SK-N-SH (cell line): ENCODE data around the gene PROSER1. TPM values are rescaled to one million over a fixed set of nuclear protein-coding genes. Genes with fewer than 3 reads are reported as not detected.

Experiments used
- CTCF ChIA-PET: fragments of 300-600, 350-600 bp; formaldehyde crosslinking; extraction: SDS; loops from one replicate; lab custom pipeline; 2021; lab: Yijun Ruan, JAX
- POLR2A ChIA-PET: fragments of 350-600 bp; sonication (Branson Sonifier 250); formaldehyde crosslinking; extraction: SDS; loops from one replicate; lab custom pipeline; 2020; ENCODE audit warnings: antibody characterized with exemption, inconsistent platforms; lab: Yijun Ruan, JAX
- DNase-seq: peaks from one replicate; pipeline ENCODE4 v3.0.0; 2012
- H2AFZ ChIP-seq: fragments of 200-600 bp; sonication (generic); 2 replicates; pipeline ENCODE4 v1.8.1; 2016; ENCODE audit warnings: antibody characterized with exemption, mild to moderate bottlenecking, low read depth
- H3F3A ChIP-seq: fragments of 200-600 bp; sonication (generic); replicated peaks from 2 replicates; pipeline ENCODE3; 2016; ENCODE audit warnings: antibody characterized with exemption, mild to moderate bottlenecking; ENCODE audit not compliant: insufficient read depth
- H3K27ac ChIP-seq, 2 experiments: fragments of 200-500 bp in 1 of 2; fragments of 200-600 bp in 1 of 2; sonication (Bioruptor generic) in 1 of 2; sonication (generic), shearing (Covaris generic) in 1 of 2; 2 replicates each; pipeline versions ENCODE4 v1.5.1 to v1.6.1; 2014 to 2016; ENCODE audit warnings: low read depth in 2 of 2, inconsistent platforms in 1 of 2, low read length in 1 of 2, mild to moderate bottlenecking in 1 of 2, mixed read lengths in 1 of 2
- H3K27me3 ChIP-seq: fragments of 200-600 bp; sonication (generic), shearing (Covaris generic); 2 replicates; pipeline ENCODE4 v1.6.1; 2016; ENCODE audit warnings: mixed run types; ENCODE audit not compliant: insufficient read depth
- H3K36me3 ChIP-seq, 2 experiments: fragments of 200-500 bp in 1 of 2; fragments of 200-600 bp in 1 of 2; sonication (Bioruptor generic) in 1 of 2; sonication (generic) in 1 of 2; replicated peaks in 1 of 2; 2 replicates each; pipeline versions ENCODE3 to v1.5.1; 2014 to 2016; ENCODE audit warnings: low read length in 1 of 2, mild to moderate bottlenecking in 1 of 2; ENCODE audit not compliant: insufficient read depth in 2 of 2, control insufficient read depth in 1 of 2
- H3K4me1 ChIP-seq, 2 experiments: fragments of 200-500 bp in 1 of 2; fragments of 200-600 bp in 1 of 2; sonication (Bioruptor generic) in 1 of 2; sonication (generic), shearing (Covaris generic) in 1 of 2; 2 replicates each; pipeline versions ENCODE4 v1.5.1 to v1.6.1; 2014 to 2016; ENCODE audit warnings: low read depth in 1 of 2, low read length in 1 of 2, mixed run types in 1 of 2; ENCODE audit not compliant: insufficient read depth in 2 of 2, control insufficient read depth in 1 of 2
- H3K4me2 ChIP-seq: fragments of 200-600 bp; sonication (generic), shearing (Covaris generic); 2 replicates; pipeline ENCODE4 v1.6.1; 2017; ENCODE audit warnings: mixed run types
- H3K4me3 ChIP-seq, 2 experiments: fragments of 200-500 bp in 1 of 2; fragments of 200-600 bp in 1 of 2; sonication (Bioruptor generic) in 1 of 2; sonication (generic), shearing (Covaris generic) in 1 of 2; 2 replicates each; pipeline versions ENCODE4 v1.5.1 to v1.8.1; 2014 to 2016; ENCODE audit warnings: low read depth in 2 of 2, inconsistent platforms in 1 of 2, low read length in 1 of 2, mild to moderate bottlenecking in 1 of 2, mixed read lengths in 1 of 2, moderate library complexity in 1 of 2
- H3K79me2 ChIP-seq: fragments of 200-600 bp; sonication (generic); 2 replicates; pipeline ENCODE4 v1.8.1; 2017; ENCODE audit warnings: mild to moderate bottlenecking; ENCODE audit not compliant: insufficient read depth
- H3K9ac ChIP-seq: fragments of 200-600 bp; sonication (generic); 2 replicates; pipeline ENCODE4 v1.6.1; 2017; ENCODE audit warnings: mixed run types
- H3K9me2 ChIP-seq: fragments of 200-600 bp; sonication (generic); 2 replicates; pipeline ENCODE4 v1.6.1; 2017; ENCODE audit warnings: mixed run types
- H3K9me3 ChIP-seq: fragments of 200-600 bp; sonication (generic); 2 replicates; pipeline ENCODE4 v1.6.1; 2017; ENCODE audit warnings: mixed run types, mild to moderate bottlenecking, moderate library complexity
- H4K20me1 ChIP-seq: fragments of 200-600 bp; sonication (generic); 2 replicates; pipeline ENCODE4 v1.6.1; 2017; ENCODE audit warnings: mild to moderate bottlenecking, mixed run types; ENCODE audit not compliant: insufficient read depth
- CHD2 ChIP-seq: fragments of 150-350 bp; IDR thresholded peaks from 2 replicates; pipeline ENCODE4 v1.6.1; 2018; ENCODE audit warnings: low read length; ENCODE audit not compliant: partially characterized antibody
- ELF1 ChIP-seq: IDR thresholded peaks from 2 replicates; pipeline ENCODE4 v1.4.0; 2012
- EZH2phosphoT487 ChIP-seq: fragments of 200-600 bp; sonication (generic); IDR thresholded peaks from 2 replicates; pipeline ENCODE4 v1.6.1; 2017; ENCODE audit warnings: low read depth, mixed run types, mild to moderate bottlenecking, antibody characterized with exemption, moderate library complexity, borderline replicate concordance
- FOSL2 ChIP-seq: IDR thresholded peaks from 2 replicates; pipeline ENCODE4 v1.4.0; 2012; ENCODE audit warnings: low read depth, mild to moderate bottlenecking, moderate library complexity, borderline replicate concordance
- FOXJ3 ChIP-seq: sonication (generic); formaldehyde crosslinking; IDR thresholded peaks from 2 replicates; pipeline ENCODE4 v1.5.1; 2020; ENCODE audit warnings: mild to moderate bottlenecking, missing genetic modification reagents
- FOXM1 ChIP-seq: IDR thresholded peaks from 2 replicates; pipeline ENCODE4 v1.4.0; 2012; ENCODE audit warnings: low read depth, mild to moderate bottlenecking
- GABPA ChIP-seq: IDR thresholded peaks from 2 replicates; pipeline ENCODE4 v1.4.0; 2012; ENCODE audit warnings: low read depth, mild to moderate bottlenecking
- GATA2 ChIP-seq: sonication (generic); formaldehyde crosslinking; IDR thresholded peaks from 2 replicates; pipeline ENCODE4 v1.5.0; 2020; ENCODE audit warnings: mild to moderate bottlenecking, missing genetic modification reagents
- IRF3 ChIP-seq: fragments of 150-350 bp; IDR thresholded peaks from 2 replicates; pipeline ENCODE4 v1.6.1; 2016; ENCODE audit warnings: mild to moderate bottlenecking, low read depth, low read length
- JUND ChIP-seq: IDR thresholded peaks from 2 replicates; pipeline ENCODE4 v1.4.0; 2012
- MAX ChIP-seq: IDR thresholded peaks from 2 replicates; pipeline ENCODE4 v1.4.0; 2012; ENCODE audit warnings: low read depth
- MEF2A ChIP-seq: IDR thresholded peaks from 2 replicates; pipeline ENCODE4 v1.4.0; 2012; ENCODE audit warnings: low read depth, borderline replicate concordance
- PBX3 ChIP-seq: IDR thresholded peaks from 2 replicates; pipeline ENCODE4; 2012
- TCF12 ChIP-seq: IDR thresholded peaks from 2 replicates; pipeline ENCODE4 v1.4.0; 2012
- YY1 ChIP-seq: IDR thresholded peaks from 2 replicates; pipeline ENCODE4 v1.4.0; 2012; ENCODE audit warnings: low read depth, mild to moderate bottlenecking
- WGBS: methylation state at CpG from one replicate; pipeline ENCODE4 v1.1.6; 2017; ENCODE audit warnings: low lambda C conversion rate; 5-methylcytosine and 5-hydroxymethylcytosine counted together
- polyA plus RNA-seq, 3 experiments: library from polyadenylated mRNA; depleted of rRNA; stranded (reverse); fragments of >200 nt; gene quantifications; 2 replicates each; pipeline ENCODE4 v1.2.3, GENCODE V29; 2012

PROSER1 gene
- polyA plus RNA-seq, 1 of the 3 experiments (the other 2 are of a cell fraction): 14.8 TPM

- no peak for TF ChIP-seq MEF2A
- no peak for TF ChIP-seq FOXJ3 (CRISPR knock-in tag)
- no peak for TF ChIP-seq GATA2 (CRISPR knock-in tag)
- TF ChIP-seq YY1: no peak
- no peak for TF ChIP-seq GABPA
- no peak for TF ChIP-seq FOXM1
- no peak for TF ChIP-seq MAX
- TF ChIP-seq, all 33 proteins: peak for 0
Observed at GRCh38 chr13:39072842-39073241, 35.0 kb upstream of the PROSER1 start (continued).

- Histone ChIP-seq H3F3A (no peaks in the 10 kb centered on the region), H3K4me3 (no peak overlapping the region), H3K4me2 (no peak overlapping the region), H3K9me2 (no peaks in the 10 kb centered on the region), H3K79me2 (no peaks in the 10 kb centered on the region), H4K20me1 (no peaks in the 10 kb centered on the region), H3K9ac (no peak overlapping the region), H2AFZ (no peak overlapping the region), H3K4me1 (no peaks in the 10 kb centered on the region), H3K27me3 (no peaks in the 10 kb centered on the region), H3K27ac (no peak overlapping the region), H3K36me3 (no peaks in the 10 kb centered on the region), H3K9me3 (no peaks in the 10 kb centered on the region)
- POLR2A ChIA-PET: no interaction called here
- DNase-seq: no peak
- 80% methylated on average over 4 of the region's 4 CpGs for WGBS
- no peak for TF ChIP-seq JUND
- no peak for TF ChIP-seq CHD2
- TF ChIP-seq EZH2phosphoT487: no peak
- TF ChIP-seq TCF12: no peak
- no peak for TF ChIP-seq PBX3
- CTCF ChIA-PET: interaction anchor here (0.6 to 2.6 kb wide), 3 partner anchors 11 to 590 kb away, joined by 3 to 7 read pairs (median 3); no protein-coding TSS in a partner anchor
Observed at GRCh38 chr13:39062004-39062403, 24.1 kb upstream of the PROSER1 start.

GRCh38 chr13:39058040-39058439 is 20.2 kb upstream of the PROSER1 start:
- H3K79me2 ChIP-seq: no peaks in the 10 kb centered on the region
- H2AFZ ChIP-seq: no peak overlapping the region
- TF ChIP-seq PBX3 (no peak), FOSL2 (no peak), IRF3 (no peak), ELF1 (no peak)
- TF ChIP-seq, all 33 proteins: peak for 0
- Histone ChIP-seq H3K27me3 (no peaks in the 10 kb centered on the region), H3K36me3 (no peaks in the 10 kb centered on the region), H4K20me1 (no peaks in the 10 kb centered on the region), H3K27ac (no peak overlapping the region), H3K4me3 (no peak overlapping the region), H3F3A (no peaks in the 10 kb centered on the region), H3K9ac (no peak overlapping the region), H3K4me1 (no peaks in the 10 kb centered on the region), H3K9me3 (no peaks in the 10 kb centered on the region), H3K4me2 (no peak overlapping the region), H3K9me2 (no peaks in the 10 kb centered on the region)
- ChIA-PET POLR2A (no interaction called here), CTCF (no interaction called here)
- no peak for DNase-seq
